Kidney epithelial cell (primary cell): ENCODE results near the gene HDAC10. TPM values are rescaled to one million over a fixed set of nuclear protein-coding genes. Genes with fewer than 3 reads are reported as not detected.

ENCODE experiments used
- DNase-seq: peaks from one replicate; pipeline ENCODE4 v3.0.0-alpha.2; 2010; ENCODE audit warnings: low read depth
- H3K27me3 ChIP-seq: 2 replicates; pipeline ENCODE4 v1.6.0; 2011; ENCODE audit warnings: low read length; ENCODE audit not compliant: control insufficient read depth, insufficient read depth
- H3K36me3 ChIP-seq: 2 replicates; pipeline ENCODE4 v1.5.1; 2011; ENCODE audit warnings: low read length; ENCODE audit not compliant: control insufficient read depth, insufficient read depth
- H3K4me3 ChIP-seq: 2 replicates; pipeline ENCODE4 v1.5.1; 2011; ENCODE audit warnings: low read depth, mild to moderate bottlenecking, control low read depth, low read length
- CTCF ChIP-seq: IDR thresholded peaks from 2 replicates; pipeline ENCODE4 v1.5.1; 2011; ENCODE audit warnings: mild to moderate bottlenecking, moderate library complexity, low read length, control low read depth, inconsistent platforms; ENCODE audit not compliant: insufficient read depth, poor library complexity, severe bottlenecking
- total RNA-seq: library from RNA; depleted of rRNA; stranded (reverse); fragments of >200 nt; gene quantifications from 2 replicates; pipeline ENCODE4 v1.2.3, GENCODE V29; 2015

The HDAC10 gene
- total RNA-seq, 1 donor from 2014 or later: 21.1 TPM

- Histone ChIP-seq H3K4me3 (no peak overlapping the region), H3K27me3 (no peaks in the 10 kb centered on the region), H3K36me3 (peaks cover 5% of the 10 kb centered on the region)
- TF ChIP-seq CTCF: no peak
- DNase-seq: no peak
Measured at GRCh38 chr22:50286275-50286674, 35.2 kb upstream of the HDAC10 start.

- H3K36me3 ChIP-seq: peaks cover 6% of the 10 kb centered on the region
- no peak for DNase-seq
Measured at GRCh38 chr22:50285568-50286229, 34.6 kb upstream of the HDAC10 start.

GRCh38 chr22:50284479-50284878, 33.4 kb upstream of the HDAC10 start:
- peaks cover 6% of the 10 kb centered on the region for H3K36me3 ChIP-seq
- DNase-seq: no peak
- H3K27me3 ChIP-seq: no peaks in the 10 kb centered on the region
- no peak overlapping the region for H3K4me3 ChIP-seq
- no peak for TF ChIP-seq CTCF

More at GRCh38 chr22:50285568-50286229, 34.6 kb upstream of the HDAC10 start:
- Histone ChIP-seq H3K27me3 (no peaks in the 10 kb centered on the region), H3K4me3 (no peak overlapping the region)
- TF ChIP-seq CTCF: no peak

GRCh38 chr22:50283821-50284220, 32.8 kb upstream of the HDAC10 start:
- no peak for TF ChIP-seq CTCF
- Histone ChIP-seq H3K4me3 (no peak overlapping the region), H3K36me3 (peaks cover 6% of the 10 kb centered on the region), H3K27me3 (no peaks in the 10 kb centered on the region)
- DNase-seq: no peak

- Histone ChIP-seq H3K27me3 (no peaks in the 10 kb centered on the region), H3K36me3 (peaks cover 6% of the 10 kb centered on the region), H3K4me3 (no peak overlapping the region)
- DNase-seq: peak; percentile 67
- TF ChIP-seq CTCF: no peak
Measured at GRCh38 chr22:50282361-50283155, 31.5 kb upstream of the HDAC10 start.

- DNase-seq: no peak
- H3K4me3 ChIP-seq: no peak overlapping the region
- no peaks in the 10 kb centered on the region for H3K27me3 ChIP-seq
- no peak for TF ChIP-seq CTCF
- H3K36me3 ChIP-seq: peaks cover 6% of the 10 kb centered on the region
Measured at GRCh38 chr22:50281957-50282356, 30.9 kb upstream of the HDAC10 start.
